HepG2 (cell line): ENCODE measurements around the gene KIF6. TPM values are rescaled to one million over a fixed set of nuclear protein-coding genes. Genes with fewer than 3 reads are reported as not detected.

ENCODE experiments used
- E2F2 ChIP-seq: sonication (generic); formaldehyde crosslinking; IDR thresholded peaks from 2 replicates; pipeline ENCODE4 v1.4.0; 2020; ENCODE audit warnings: missing genetic modification reagents, borderline replicate concordance
- GPN1 ChIP-seq: sonication (generic); formaldehyde crosslinking; IDR thresholded peaks from 2 replicates; pipeline ENCODE4 v1.5.1; 2020; ENCODE audit warnings: missing genetic modification reagents, borderline replicate concordance
- HMG20A ChIP-seq: IDR thresholded peaks from 2 replicates; pipeline ENCODE4 v1.6.1; 2016; ENCODE audit warnings: borderline replicate concordance
- HNF4A ChIP-seq: sonication (generic); formaldehyde crosslinking; IDR thresholded peaks from 2 replicates; pipeline ENCODE4 v1.4.0; 2020; ENCODE audit warnings: missing genetic modification reagents
- KAT2B ChIP-seq: fragments of 150-350 bp; IDR thresholded peaks from 2 replicates; pipeline ENCODE4 v1.6.1; 2014; ENCODE audit warnings: low read depth, low read length, borderline replicate concordance
- STAG1 ChIP-seq: sonication (generic); formaldehyde crosslinking; IDR thresholded peaks from 2 replicates; pipeline ENCODE4 v1.4.0; 2020; ENCODE audit warnings: missing genetic modification reagents
- ZFP62 ChIP-seq: sonication (generic); formaldehyde crosslinking; IDR thresholded peaks from 2 replicates; pipeline ENCODE4 v1.4.0; 2020; ENCODE audit warnings: missing genetic modification reagents
- ZNF18 ChIP-seq: sonication (generic); formaldehyde crosslinking; IDR thresholded peaks from 2 replicates; pipeline ENCODE4 v1.8.0; 2022; ENCODE audit warnings: mild to moderate bottlenecking, missing genetic modification reagents; ENCODE audit not compliant: insufficient replicate concordance
- ZNF607 ChIP-seq: sonication (generic); formaldehyde crosslinking; IDR thresholded peaks from 2 replicates; pipeline ENCODE4 v1.5.1; 2020; ENCODE audit warnings: missing genetic modification reagents, mild to moderate bottlenecking, borderline replicate concordance
- ZNF724P ChIP-seq: sonication (generic); formaldehyde crosslinking; IDR thresholded peaks from 2 replicates; pipeline ENCODE4 v1.8.0; 2022; ENCODE audit warnings: missing genetic modification reagents, borderline replicate concordance
- polyA plus RNA-seq, 8 experiments: library from polyadenylated mRNA; depleted of rRNA in 3 of 8; stranded (reverse) in 7 of 8; unstranded in 1 of 8; fragments of >200 nt; fragmentation: Illumina TruSeq in 4 of 8; extraction: Trizol in 4 of 8; gene quantifications; 2 replicates each; pipeline versions ENCODE4 v1.2.1 to v1.2.3, GENCODE V29; 2011 to 2016; ENCODE audit warnings: low read depth in 4 of 8, missing spikeins in 1 of 8, mixed read lengths in 1 of 8; ENCODE audit not compliant: insufficient read depth in 1 of 8
- total RNA-seq, 5 experiments: library from RNA; depleted of rRNA; stranded (reverse); fragments of >200 nt; fragmentation: Illumina TruSeq; extraction: Trizol; gene quantifications; 2 replicates each; pipeline ENCODE4 v1.2.3, GENCODE V29; 2016; ENCODE audit warnings: low read depth in 1 of 5
- TF ChIP-seq, protein P1 (sequence below): sonication (generic); formaldehyde crosslinking; IDR thresholded peaks from 2 replicates; pipeline ENCODE4 v1.5.0; 2020; ENCODE audit warnings: mild to moderate bottlenecking, missing genetic modification reagents, borderline replicate concordance
- TF ChIP-seq, protein P2 (sequence below): sonication (generic); formaldehyde crosslinking; IDR thresholded peaks from 2 replicates; pipeline ENCODE4 v1.8.0; 2022; ENCODE audit warnings: missing genetic modification reagents, mild to moderate bottlenecking, borderline replicate concordance
- TF ChIP-seq, protein P3 (sequence below): IDR thresholded peaks from 2 replicates; pipeline ENCODE4 v1.6.1; 2012; ENCODE audit warnings: low read depth, low read length, improper control_type of control experiment
- TF ChIP-seq, protein P4 (sequence below): sonication (generic); formaldehyde crosslinking; IDR thresholded peaks from 2 replicates; pipeline ENCODE4 v1.5.1; 2020; ENCODE audit warnings: mild to moderate bottlenecking, moderate library complexity, missing genetic modification reagents
- TF ChIP-seq, protein P5 (sequence below): sonication (generic); formaldehyde crosslinking; IDR thresholded peaks from 2 replicates; pipeline ENCODE4 v1.4.0; 2020; ENCODE audit warnings: mild to moderate bottlenecking, missing genetic modification reagents

KIF6 gene
- total and polyA plus RNA-seq, 2 of the 13 experiments (the other 11 are each of a cell fraction or from before 2014, with no cell fraction given): 0.04 to 0.27 TPM

DNA sequence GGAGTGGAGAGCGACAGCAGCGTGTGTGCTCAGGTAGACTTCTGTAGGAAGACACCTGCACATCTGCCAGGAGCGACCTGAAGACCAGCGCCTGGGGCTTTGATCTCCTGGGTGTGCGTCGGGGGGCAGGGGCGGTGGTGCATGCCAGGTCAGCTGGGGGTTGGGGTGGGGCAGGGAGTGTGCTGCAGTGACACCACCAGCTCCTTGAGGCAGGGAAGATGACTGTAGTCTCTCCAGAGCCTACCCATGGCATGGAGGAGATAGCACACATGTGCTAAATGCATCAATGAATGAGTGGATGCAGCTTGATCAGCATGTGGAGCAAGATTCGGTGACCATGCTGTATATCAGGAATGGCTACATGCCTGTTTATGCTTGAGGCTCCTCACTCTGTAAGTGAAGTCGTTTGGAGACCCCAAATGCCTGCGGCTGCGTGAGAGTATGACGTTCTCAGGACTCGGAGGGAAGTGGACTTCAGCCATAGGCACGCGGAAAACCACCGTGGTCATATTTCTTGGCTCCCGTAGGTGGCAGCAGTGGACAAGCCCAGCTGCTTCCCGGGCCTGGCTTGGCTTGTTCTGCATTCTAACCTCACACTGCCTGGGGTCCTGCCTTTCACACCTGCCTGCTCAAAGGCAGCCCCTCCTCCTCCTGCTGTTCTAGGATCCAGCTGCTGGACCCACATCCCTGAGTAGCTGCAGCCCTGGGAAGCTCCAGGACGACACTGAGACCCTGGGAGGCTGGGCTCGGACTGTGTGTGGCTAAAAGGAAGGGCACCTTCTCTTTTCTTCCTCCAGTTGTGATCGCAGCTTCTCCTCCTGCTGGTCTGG, 363.3 kb downstream of the KIF6 start (continued):
- TF ChIP-seq, protein P1, sequence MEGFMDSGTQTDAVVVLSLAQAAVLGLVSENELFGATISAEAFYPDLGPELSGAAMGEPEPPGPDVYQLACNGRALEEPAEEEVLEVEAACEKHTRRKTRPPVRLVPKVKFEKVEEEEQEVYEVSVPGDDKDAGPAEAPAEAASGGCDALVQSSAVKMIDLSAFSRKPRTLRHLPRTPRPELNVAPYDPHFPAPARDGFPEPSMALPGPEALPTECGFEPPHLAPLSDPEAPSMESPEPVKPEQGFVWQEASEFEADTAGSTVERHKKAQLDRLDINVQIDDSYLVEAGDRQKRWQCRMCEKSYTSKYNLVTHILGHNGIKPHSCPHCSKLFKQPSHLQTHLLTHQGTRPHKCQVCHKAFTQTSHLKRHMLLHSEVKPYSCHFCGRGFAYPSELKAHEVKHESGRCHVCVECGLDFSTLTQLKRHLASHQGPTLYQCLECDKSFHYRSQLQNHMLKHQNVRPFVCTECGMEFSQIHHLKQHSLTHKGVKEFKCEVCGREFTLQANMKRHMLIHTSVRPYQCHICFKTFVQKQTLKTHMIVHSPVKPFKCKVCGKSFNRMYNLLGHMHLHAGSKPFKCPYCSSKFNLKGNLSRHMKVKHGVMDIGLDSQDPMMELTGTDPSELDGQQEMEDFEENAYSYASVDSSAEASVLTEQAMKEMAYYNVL (CRISPR knock-in tag): no peak
- TF ChIP-seq ZNF607 (CRISPR knock-in tag) (0 out of 2 replicates have a peak, but pooled peaks have one; percentile 11), KAT2B (no peak), HMG20A (no peak), ZNF18 (CRISPR knock-in tag) (no peak), GPN1 (no peak), ZNF724P (CRISPR knock-in tag) (0 out of 2 replicates have a peak, but pooled peaks have one; percentile 25), HNF4A (0 out of 2 replicates have a peak, but pooled peaks have one; percentile 22), E2F2 (CRISPR knock-in tag) (peak; percentile 33; the same call in 1 of the 2 replicates), ZFP62 (CRISPR knock-in tag) (no peak), STAG1 (CRISPR knock-in tag) (peak; percentile 81)
- TF ChIP-seq, protein P2, sequence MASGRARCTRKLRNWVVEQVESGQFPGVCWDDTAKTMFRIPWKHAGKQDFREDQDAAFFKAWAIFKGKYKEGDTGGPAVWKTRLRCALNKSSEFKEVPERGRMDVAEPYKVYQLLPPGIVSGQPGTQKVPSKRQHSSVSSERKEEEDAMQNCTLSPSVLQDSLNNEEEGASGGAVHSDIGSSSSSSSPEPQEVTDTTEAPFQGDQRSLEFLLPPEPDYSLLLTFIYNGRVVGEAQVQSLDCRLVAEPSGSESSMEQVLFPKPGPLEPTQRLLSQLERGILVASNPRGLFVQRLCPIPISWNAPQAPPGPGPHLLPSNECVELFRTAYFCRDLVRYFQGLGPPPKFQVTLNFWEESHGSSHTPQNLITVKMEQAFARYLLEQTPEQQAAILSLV (CRISPR knock-in tag): no peak
- TF ChIP-seq, protein P3, sequence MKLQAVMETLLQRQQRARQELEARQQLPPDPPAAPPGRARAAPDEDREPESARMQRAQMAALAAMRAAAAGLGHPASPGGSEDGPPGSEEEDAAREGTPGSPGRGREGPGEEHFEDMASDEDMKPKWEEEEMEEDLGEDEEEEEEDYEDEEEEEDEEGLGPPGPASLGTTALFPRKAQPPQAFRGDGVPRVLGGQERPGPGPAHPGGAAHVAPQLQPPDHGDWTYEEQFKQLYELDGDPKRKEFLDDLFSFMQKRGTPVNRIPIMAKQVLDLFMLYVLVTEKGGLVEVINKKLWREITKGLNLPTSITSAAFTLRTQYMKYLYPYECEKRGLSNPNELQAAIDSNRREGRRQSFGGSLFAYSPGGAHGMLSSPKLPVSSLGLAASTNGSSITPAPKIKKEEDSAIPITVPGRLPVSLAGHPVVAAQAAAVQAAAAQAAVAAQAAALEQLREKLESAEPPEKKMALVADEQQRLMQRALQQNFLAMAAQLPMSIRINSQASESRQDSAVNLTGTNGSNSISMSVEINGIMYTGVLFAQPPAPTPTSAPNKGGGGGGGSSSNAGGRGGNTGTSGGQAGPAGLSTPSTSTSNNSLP: no peak
- TF ChIP-seq, protein P4, sequence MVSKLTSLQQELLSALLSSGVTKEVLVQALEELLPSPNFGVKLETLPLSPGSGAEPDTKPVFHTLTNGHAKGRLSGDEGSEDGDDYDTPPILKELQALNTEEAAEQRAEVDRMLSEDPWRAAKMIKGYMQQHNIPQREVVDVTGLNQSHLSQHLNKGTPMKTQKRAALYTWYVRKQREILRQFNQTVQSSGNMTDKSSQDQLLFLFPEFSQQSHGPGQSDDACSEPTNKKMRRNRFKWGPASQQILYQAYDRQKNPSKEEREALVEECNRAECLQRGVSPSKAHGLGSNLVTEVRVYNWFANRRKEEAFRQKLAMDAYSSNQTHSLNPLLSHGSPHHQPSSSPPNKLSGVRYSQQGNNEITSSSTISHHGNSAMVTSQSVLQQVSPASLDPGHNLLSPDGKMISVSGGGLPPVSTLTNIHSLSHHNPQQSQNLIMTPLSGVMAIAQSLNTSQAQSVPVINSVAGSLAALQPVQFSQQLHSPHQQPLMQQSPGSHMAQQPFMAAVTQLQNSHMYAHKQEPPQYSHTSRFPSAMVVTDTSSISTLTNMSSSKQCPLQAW: 0 out of 2 replicates have a peak, but pooled peaks have one; percentile 14
- TF ChIP-seq, protein P5, sequence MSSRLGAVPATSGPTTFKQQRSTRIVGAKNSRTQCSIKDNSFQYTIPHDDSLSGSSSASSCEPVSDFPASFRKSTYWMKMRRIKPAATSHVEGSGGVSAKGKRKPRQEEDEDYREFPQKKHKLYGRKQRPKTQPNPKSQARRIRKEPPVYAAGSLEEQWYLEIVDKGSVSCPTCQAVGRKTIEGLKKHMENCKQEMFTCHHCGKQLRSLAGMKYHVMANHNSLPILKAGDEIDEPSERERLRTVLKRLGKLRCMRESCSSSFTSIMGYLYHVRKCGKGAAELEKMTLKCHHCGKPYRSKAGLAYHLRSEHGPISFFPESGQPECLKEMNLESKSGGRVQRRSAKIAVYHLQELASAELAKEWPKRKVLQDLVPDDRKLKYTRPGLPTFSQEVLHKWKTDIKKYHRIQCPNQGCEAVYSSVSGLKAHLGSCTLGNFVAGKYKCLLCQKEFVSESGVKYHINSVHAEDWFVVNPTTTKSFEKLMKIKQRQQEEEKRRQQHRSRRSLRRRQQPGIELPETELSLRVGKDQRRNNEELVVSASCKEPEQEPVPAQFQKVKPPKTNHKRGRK (CRISPR knock-in tag): no peak
